Measurements from ENCODE around the gene GLDC. TPM values are rescaled to one million over a fixed set of nuclear protein-coding genes. Genes with fewer than 3 reads are reported as not detected.
"Not testable (repeated sequence)": the region's sequence is repeated elsewhere in the genome, so short reads cannot be mapped to it uniquely, and the experiment has no call there.

GLDC gene
- total RNA-seq, 2 donors from 2014 or later = 0.96 to 2.5 TPM

GRCh38 chr9:6640268-6641051 is 5.1 kb downstream of the GLDC start:
- H3K36me3 Mint-ChIP-seq = peaks cover 0 to 7% of the 10 kb centered on the region in 2 donors
- ATAC-seq = no peak

GRCh38 chr9:6639622-6640021 is 5.9 kb downstream of the GLDC start:
- DNase-seq (ENCODE audit: low spot score in 2 of 2) (no peak), ATAC-seq (no peak)
- Mint-ChIP-seq H3K27ac (no peak overlapping the region), H3K36me3 (peaks cover 0 to 5% of the 10 kb centered on the region in 2 donors), H3K9me3 (no peaks in the 10 kb centered on the region)

More at GRCh38 chr9:6640268-6641051, 5.1 kb downstream of the GLDC start:
- Mint-ChIP-seq H3K27ac (no peak overlapping the region), H3K9me3 (no peaks in the 10 kb centered on the region)
- no peak for DNase-seq (ENCODE audit: low spot score in 2 of 2)

- no peaks in the 10 kb centered on the region for H3K9me3 Mint-ChIP-seq
- ATAC-seq (no peak), DNase-seq (ENCODE audit: low spot score in 2 of 2) (no peak)
- H3K27ac Mint-ChIP-seq = no peak overlapping the region
- H3K36me3 Mint-ChIP-seq = no peaks in the 10 kb centered on the region
These were observed 11.1 kb downstream of the GLDC start for GRCh38 chr9:6634444-6634843.

GRCh38 chr9:6633378-6633777 is 12.2 kb downstream of the GLDC start:
- no peaks in the 10 kb centered on the region for H3K9me3 Mint-ChIP-seq
- ATAC-seq = no peak
- DNase-seq (ENCODE audit: low spot score in 2 of 2) = no peak
- H3K36me3 Mint-ChIP-seq = no peaks in the 10 kb centered on the region
- H3K27ac Mint-ChIP-seq = no peak overlapping the region

- ATAC-seq = no peak
- no peaks in the 10 kb centered on the region for H3K9me3 Mint-ChIP-seq
- DNase-seq (ENCODE audit: low spot score in 2 of 2) = no peak
- H3K27ac Mint-ChIP-seq = no peak overlapping the region
- H3K36me3 Mint-ChIP-seq = no peaks in the 10 kb centered on the region
These were observed 12.9 kb downstream of the GLDC start for GRCh38 chr9:6632516-6633183.

- Mint-ChIP-seq H3K36me3 (no peaks in the 10 kb centered on the region), H3K27ac (no peak overlapping the region), H3K9me3 (no peaks in the 10 kb centered on the region)
- no peak for DNase-seq (ENCODE audit: low spot score in 2 of 2)
- ATAC-seq = peak in 1 of 2 donors; percentile 40
These were observed 14.4 kb downstream of the GLDC start for GRCh38 chr9:6631207-6631512.

- H3K27ac Mint-ChIP-seq = no peak overlapping the region
- DNase-seq (ENCODE audit: low spot score in 2 of 2) = no peak
- ATAC-seq = peak; percentile 61 to 62
- H3K9me3 Mint-ChIP-seq = no peaks in the 10 kb centered on the region
- H3K36me3 Mint-ChIP-seq = no peaks in the 10 kb centered on the region
These were observed 14.9 kb downstream of the GLDC start for GRCh38 chr9:6630502-6631206.

- Mint-ChIP-seq H3K36me3 (no peaks in the 10 kb centered on the region), H3K27ac (no peak overlapping the region), H3K9me3 (no peaks in the 10 kb centered on the region)
- no peak for DNase-seq (ENCODE audit: low spot score in 2 of 2)
- ATAC-seq = no peak
These were observed 16.8 kb downstream of the GLDC start for GRCh38 chr9:6628704-6629103.

- no peaks in the 10 kb centered on the region for H3K36me3 Mint-ChIP-seq
- ATAC-seq = no peak
- H3K9me3 Mint-ChIP-seq = no peaks in the 10 kb centered on the region
- H3K27ac Mint-ChIP-seq = no peak overlapping the region
- no peak for DNase-seq (ENCODE audit: low spot score in 2 of 2)
These were observed 20.2 kb downstream of the GLDC start for GRCh38 chr9:6625363-6625762.

- H3K27ac Mint-ChIP-seq; DNase-seq (ENCODE audit: low spot score in 2 of 2); H3K36me3 Mint-ChIP-seq; ATAC-seq; H3K9me3 Mint-ChIP-seq: not testable (repeated sequence)
These were observed 22.7 kb downstream of the GLDC start for GRCh38 chr9:6622784-6623183.

GRCh38 chr9:6620796-6621195 is 24.7 kb downstream of the GLDC start:
- no peak for DNase-seq (ENCODE audit: low spot score in 2 of 2)
- Mint-ChIP-seq H3K27ac (no peak overlapping the region), H3K9me3 (no peaks in the 10 kb centered on the region), H3K36me3 (no peaks in the 10 kb centered on the region)
- ATAC-seq = no peak

- Mint-ChIP-seq H3K9me3 (no peaks in the 10 kb centered on the region), H3K27ac (no peak overlapping the region), H3K36me3 (no peaks in the 10 kb centered on the region)
- DNase-seq (ENCODE audit: low spot score in 2 of 2) (no peak), ATAC-seq (no peak)
These were observed 25.2 kb downstream of the GLDC start for GRCh38 chr9:6620353-6620752.

GRCh38 chr9:6619909-6620308 is 25.6 kb downstream of the GLDC start:
- no peaks in the 10 kb centered on the region for H3K36me3 Mint-ChIP-seq
- no peak for ATAC-seq
- no peak for DNase-seq (ENCODE audit: low spot score in 2 of 2)
- H3K9me3 Mint-ChIP-seq = no peaks in the 10 kb centered on the region
- no peak overlapping the region for H3K27ac Mint-ChIP-seq

- ATAC-seq (no peak), DNase-seq (ENCODE audit: low spot score in 2 of 2) (no peak)
- Mint-ChIP-seq H3K36me3 (no peaks in the 10 kb centered on the region), H3K27ac (no peak overlapping the region), H3K9me3 (no peaks in the 10 kb centered on the region)
These were observed 28.5 kb downstream of the GLDC start for GRCh38 chr9:6616951-6617602.

GRCh38 chr9:6614489-6614888 is 31.0 kb downstream of the GLDC start:
- H3K36me3 Mint-ChIP-seq = no peaks in the 10 kb centered on the region
- H3K27ac Mint-ChIP-seq = no peak overlapping the region
- no peak for ATAC-seq
- no peak for DNase-seq (ENCODE audit: low spot score in 2 of 2)
- H3K9me3 Mint-ChIP-seq = no peaks in the 10 kb centered on the region

- DNase-seq (ENCODE audit: low spot score in 2 of 2) (no peak), ATAC-seq (no peak)
- no peaks in the 10 kb centered on the region for H3K9me3 Mint-ChIP-seq
- H3K36me3 Mint-ChIP-seq = no peaks in the 10 kb centered on the region
- no peak overlapping the region for H3K27ac Mint-ChIP-seq
These were observed 33.7 kb downstream of the GLDC start for GRCh38 chr9:6611865-6612264.

- ATAC-seq (no peak), DNase-seq (ENCODE audit: low spot score in 2 of 2) (no peak)
- Mint-ChIP-seq H3K27ac (no peak overlapping the region), H3K9me3 (no peaks in the 10 kb centered on the region), H3K36me3 (no peaks in the 10 kb centered on the region)
These were observed 35.5 kb downstream of the GLDC start for GRCh38 chr9:6610073-6610472.

All from activated naive CD4-positive, alpha-beta T cell treated with anti-CD3 and anti-CD28 coated beads, Interleukin-2, amount 50 U/mL, for 72 hours (primary cell).